Activated CD4-positive, alpha-beta memory T cell treated with anti-CD3 and anti-CD28 coated beads, Interleukin-2, amount 10 ng/mL, durations not matched to agents 7 days and 5 days (primary cell): ENCODE results near the gene CPA3. TPM values are rescaled to one million over a fixed set of nuclear protein-coding genes. Genes with fewer than 3 reads are reported as not detected.

ENCODE experiments used
- CTCF ChIA-PET: fragments of 350-600 bp; sonication (Branson Sonifier 250); formaldehyde crosslinking; loops from one replicate; lab custom pipeline; 2021; ENCODE audit warnings: antibody characterized with exemption, inconsistent platforms; lab: Charles Lee
- POLR2A ChIA-PET: fragments of 350-600 bp; sonication (Branson Sonifier 250); formaldehyde crosslinking; loops from one replicate; lab custom pipeline; 2021; ENCODE audit warnings: antibody characterized with exemption; lab: Charles Lee
- DNase-seq: peaks from one replicate; pipeline ENCODE4 v3.0.0-alpha.2; 2020
- H3K27ac Mint-ChIP-seq: one replicate; pipeline ENCODE4 v1.8.0; 2021; ENCODE audit warnings: mild to moderate bottlenecking, mixed read lengths
- H3K27me3 Mint-ChIP-seq: one replicate; pipeline ENCODE4 v1.8.0; 2021; ENCODE audit warnings: mixed read lengths
- H3K36me3 Mint-ChIP-seq: one replicate; pipeline ENCODE4 v1.8.0; 2021; ENCODE audit warnings: low read depth, mixed read lengths
- H3K4me1 Mint-ChIP-seq: one replicate; pipeline ENCODE4 v1.8.0; 2021; ENCODE audit warnings: mixed read lengths
- H3K4me3 Mint-ChIP-seq: one replicate; pipeline ENCODE4 v1.8.0; 2021; ENCODE audit warnings: mild to moderate bottlenecking, mixed read lengths
- H3K9me3 Mint-ChIP-seq: one replicate; pipeline ENCODE4 v1.8.0; 2021; ENCODE audit warnings: mixed read lengths
- total RNA-seq, 2 experiments: library from RNA; stranded (reverse); gene quantifications; one replicate each; pipeline ENCODE4 v1.2.3, GENCODE V29; 2021

The CPA3 gene
- total RNA-seq, 2 experiments from 2014 or later: not detected

- Mint-ChIP-seq H3K27ac (no peak overlapping the region), H3K4me3 (no peak overlapping the region), H3K36me3 (no peaks in the 10 kb centered on the region), H3K27me3 (peaks cover 7% of the 10 kb centered on the region), H3K9me3 (no peaks in the 10 kb centered on the region), H3K4me1 (no peaks in the 10 kb centered on the region)
- ChIA-PET CTCF (no interaction called here), POLR2A (no interaction called here)
- DNase-seq: no peak
Measured at GRCh38 chr3:148873977-148874376, 8.9 kb downstream of the CPA3 start.

- no peak for DNase-seq
- no peak overlapping the region for H3K27ac Mint-ChIP-seq
- H3K27me3 Mint-ChIP-seq: peaks cover 10% of the 10 kb centered on the region
- ChIA-PET POLR2A (no interaction called here), CTCF (no interaction called here)
- no peaks in the 10 kb centered on the region for H3K36me3 Mint-ChIP-seq
- no peak overlapping the region for H3K4me3 Mint-ChIP-seq
- no peaks in the 10 kb centered on the region for H3K9me3 Mint-ChIP-seq
- H3K4me1 Mint-ChIP-seq: no peaks in the 10 kb centered on the region
Measured at GRCh38 chr3:148878095-148878494, 13.0 kb downstream of the CPA3 start.

- ChIA-PET POLR2A (no interaction called here), CTCF (no interaction called here)
- no peaks in the 10 kb centered on the region for H3K9me3 Mint-ChIP-seq
- no peak overlapping the region for H3K4me3 Mint-ChIP-seq
- H3K27ac Mint-ChIP-seq: no peak overlapping the region
- H3K4me1 Mint-ChIP-seq: no peaks in the 10 kb centered on the region
- no peaks in the 10 kb centered on the region for H3K36me3 Mint-ChIP-seq
- peaks cover 10% of the 10 kb centered on the region for H3K27me3 Mint-ChIP-seq
- no peak for DNase-seq
Measured at GRCh38 chr3:148879256-148879655, 14.2 kb downstream of the CPA3 start.

- CTCF ChIA-PET: interaction anchor here (0.7 to 1.1 kb wide), 3 partner anchors 21 to 74 kb away, joined by 3 to 4 read pairs (median 3); no protein-coding TSS in a partner anchor
- Mint-ChIP-seq H3K4me3 (no peak overlapping the region), H3K27ac (no peak overlapping the region), H3K27me3 (peaks cover 7% of the 10 kb centered on the region), H3K36me3 (no peaks in the 10 kb centered on the region), H3K9me3 (no peaks in the 10 kb centered on the region), H3K4me1 (no peaks in the 10 kb centered on the region)
- DNase-seq: no peak
- POLR2A ChIA-PET: no interaction called here
Measured at GRCh38 chr3:148880681-148881080, 15.6 kb downstream of the CPA3 start.

GRCh38 chr3:148881286-148881685 lies 16.2 kb downstream of the CPA3 start:
- Mint-ChIP-seq H3K36me3 (no peaks in the 10 kb centered on the region), H3K27ac (no peak overlapping the region), H3K9me3 (no peaks in the 10 kb centered on the region), H3K4me3 (no peak overlapping the region), H3K4me1 (no peaks in the 10 kb centered on the region), H3K27me3 (peaks cover 7% of the 10 kb centered on the region)
- CTCF ChIA-PET: interaction anchor here (0.9 to 1.1 kb wide), 2 partner anchors 21 to 73 kb away, joined by 3 to 4 read pairs; no protein-coding TSS in a partner anchor
- DNase-seq: no peak
- POLR2A ChIA-PET: no interaction called here

- Mint-ChIP-seq H3K27ac (no peak overlapping the region), H3K9me3 (no peaks in the 10 kb centered on the region), H3K4me3 (no peak overlapping the region), H3K36me3 (no peaks in the 10 kb centered on the region), H3K4me1 (no peaks in the 10 kb centered on the region), H3K27me3 (peaks cover 9% of the 10 kb centered on the region)
- no peak for DNase-seq
- ChIA-PET CTCF (no interaction called here), POLR2A (no interaction called here)
Measured at GRCh38 chr3:148882288-148882687, 17.2 kb downstream of the CPA3 start.

- CTCF ChIA-PET: no interaction called here
- no peaks in the 10 kb centered on the region for H3K36me3 Mint-ChIP-seq
Measured at GRCh38 chr3:148883163-148883562, 18.1 kb downstream of the CPA3 start.

GRCh38 chr3:148884261-148884660 lies 19.2 kb downstream of the CPA3 start:
- no peak overlapping the region for H3K27ac Mint-ChIP-seq
- POLR2A ChIA-PET: no interaction called here
- no peaks in the 10 kb centered on the region for H3K9me3 Mint-ChIP-seq
- H3K36me3 Mint-ChIP-seq: no peaks in the 10 kb centered on the region
- H3K4me1 Mint-ChIP-seq: no peaks in the 10 kb centered on the region
- CTCF ChIA-PET: no interaction called here
- H3K27me3 Mint-ChIP-seq: peaks cover 3% of the 10 kb centered on the region
- DNase-seq: no peak
- H3K4me3 Mint-ChIP-seq: no peak overlapping the region

More at GRCh38 chr3:148883163-148883562, 18.1 kb downstream of the CPA3 start:
- H3K9me3 Mint-ChIP-seq: no peaks in the 10 kb centered on the region
- no peak overlapping the region for H3K4me3 Mint-ChIP-seq
- POLR2A ChIA-PET: no interaction called here
- H3K27me3 Mint-ChIP-seq: peaks cover 7% of the 10 kb centered on the region
- no peaks in the 10 kb centered on the region for H3K4me1 Mint-ChIP-seq
- no peak overlapping the region for H3K27ac Mint-ChIP-seq
- DNase-seq: no peak

GRCh38 chr3:148889828-148890227 lies 24.7 kb downstream of the CPA3 start:
- Mint-ChIP-seq H3K27me3 (peaks cover 3% of the 10 kb centered on the region), H3K4me3 (no peak overlapping the region), H3K27ac (no peak overlapping the region), H3K4me1 (no peaks in the 10 kb centered on the region), H3K36me3 (no peaks in the 10 kb centered on the region), H3K9me3 (no peaks in the 10 kb centered on the region)
- no peak for DNase-seq
- CTCF ChIA-PET: no interaction called here
- POLR2A ChIA-PET: no interaction called here

- Mint-ChIP-seq H3K4me3 (no peak overlapping the region), H3K36me3 (no peaks in the 10 kb centered on the region), H3K9me3 (no peaks in the 10 kb centered on the region), H3K27me3 (peaks cover 10% of the 10 kb centered on the region), H3K4me1 (no peaks in the 10 kb centered on the region), H3K27ac (no peak overlapping the region)
- POLR2A ChIA-PET: no interaction called here
- DNase-seq: no peak
- CTCF ChIA-PET: no interaction called here
Measured at GRCh38 chr3:148896062-148896461, 31.0 kb downstream of the CPA3 start.

GRCh38 chr3:148901987-148902791 lies 37.1 kb downstream of the CPA3 start:
- CTCF ChIA-PET: no interaction called here
- Mint-ChIP-seq H3K4me1 (no peaks in the 10 kb centered on the region), H3K36me3 (no peaks in the 10 kb centered on the region)

GRCh38 chr3:148903022-148903442 lies 37.9 kb downstream of the CPA3 start:
- Mint-ChIP-seq H3K4me3 (no peak overlapping the region), H3K36me3 (no peaks in the 10 kb centered on the region), H3K27ac (no peak overlapping the region), H3K27me3 (peaks cover 6% of the 10 kb centered on the region), H3K9me3 (no peaks in the 10 kb centered on the region), H3K4me1 (no peaks in the 10 kb centered on the region)
- DNase-seq: no peak
- ChIA-PET CTCF (no interaction called here), POLR2A (no interaction called here)

More at GRCh38 chr3:148901987-148902791, 37.1 kb downstream of the CPA3 start:
- Mint-ChIP-seq H3K27ac (no peak overlapping the region), H3K4me3 (no peak overlapping the region), H3K27me3 (peaks cover 6% of the 10 kb centered on the region), H3K9me3 (no peaks in the 10 kb centered on the region)
- POLR2A ChIA-PET: no interaction called here
- no peak for DNase-seq

- no peaks in the 10 kb centered on the region for H3K36me3 Mint-ChIP-seq
- no peaks in the 10 kb centered on the region for H3K9me3 Mint-ChIP-seq
- CTCF ChIA-PET: no interaction called here
- POLR2A ChIA-PET: no interaction called here
- no peaks in the 10 kb centered on the region for H3K4me1 Mint-ChIP-seq
- no peak overlapping the region for H3K4me3 Mint-ChIP-seq
- peaks cover 6% of the 10 kb centered on the region for H3K27me3 Mint-ChIP-seq
- no peak for DNase-seq
- H3K27ac Mint-ChIP-seq: no peak overlapping the region
Measured at GRCh38 chr3:148903941-148904340, 38.8 kb downstream of the CPA3 start.

GRCh38 chr3:148906667-148907066 lies 41.6 kb downstream of the CPA3 start:
- Mint-ChIP-seq H3K4me3 (no peak overlapping the region), H3K36me3 (no peaks in the 10 kb centered on the region), H3K9me3 (no peaks in the 10 kb centered on the region), H3K4me1 (no peaks in the 10 kb centered on the region), H3K27ac (no peak overlapping the region), H3K27me3 (peaks cover 6% of the 10 kb centered on the region)
- ChIA-PET CTCF (no interaction called here), POLR2A (no interaction called here)
- no peak for DNase-seq
